ENCODE data around the gene MRPL34.
"Not testable (repeated sequence)": the region's sequence is repeated elsewhere in the genome, so short reads cannot be mapped to it uniquely, and the experiment has no call there.

Gene MRPL34

GRCh38 chr19:17285415-17286135, 20.1 kb upstream of the MRPL34 start:
- DNase-seq (ENCODE audit: low read depth in 1 of 2, low spot score in 1 of 2): no peak

GRCh38 chr19:17286263-17286662, 19.4 kb upstream of the MRPL34 start:
- no peak for DNase-seq (ENCODE audit: low read depth in 1 of 2, low spot score in 1 of 2)

GRCh38 chr19:17286752-17287151, 18.9 kb upstream of the MRPL34 start:
- no peak for DNase-seq (ENCODE audit: low read depth in 1 of 2, low spot score in 1 of 2)

- peak in 1 of 2 donors; percentile 27 for DNase-seq (ENCODE audit: low read depth in 1 of 2, low spot score in 1 of 2)
These were observed 16.2 kb upstream of the MRPL34 start for GRCh38 chr19:17289489-17289888.

GRCh38 chr19:17292301-17293074, 13.2 kb upstream of the MRPL34 start:
- peak; percentile 55 to 80 for DNase-seq (ENCODE audit: low read depth in 1 of 2, low spot score in 1 of 2)

GRCh38 chr19:17293605-17294004, 12.1 kb upstream of the MRPL34 start:
- no peak for DNase-seq (ENCODE audit: low read depth in 1 of 2, low spot score in 1 of 2)

GRCh38 chr19:17294051-17294891, 11.4 kb upstream of the MRPL34 start:
- peak in 1 of 2 donors; percentile 43 for DNase-seq (ENCODE audit: low read depth in 1 of 2, low spot score in 1 of 2)

- not testable (repeated sequence) for DNase-seq (ENCODE audit: low read depth in 1 of 2, low spot score in 1 of 2)
These were observed 10.1 kb upstream of the MRPL34 start for GRCh38 chr19:17295551-17295950.

GRCh38 chr19:17296273-17296672, 9.4 kb upstream of the MRPL34 start:
- DNase-seq (ENCODE audit: low read depth in 1 of 2, low spot score in 1 of 2): no peak

GRCh38 chr19:17296976-17297375, 8.7 kb upstream of the MRPL34 start:
- no peak for DNase-seq (ENCODE audit: low read depth in 1 of 2, low spot score in 1 of 2)

GRCh38 chr19:17300992-17301619, 4.6 kb upstream of the MRPL34 start:
- no peak for DNase-seq (ENCODE audit: low read depth in 1 of 2, low spot score in 1 of 2)

GRCh38 chr19:17302391-17303166, 3.1 kb upstream of the MRPL34 start:
- DNase-seq (ENCODE audit: low read depth in 1 of 2, low spot score in 1 of 2): peak in 1 of 2 donors; percentile 17

- peak; percentile 85 to 87 for DNase-seq (ENCODE audit: low read depth in 1 of 2, low spot score in 1 of 2)
These were observed 2.3 kb upstream of the MRPL34 start, which contains the start of gene ABHD8 for GRCh38 chr19:17303167-17303939. TSS of gene ABHD8 (minus strand) at chr19:17303425. CDS start at chr19:17301616, 1,809 bp downstream.

- DNase-seq (ENCODE audit: low read depth in 1 of 2, low spot score in 1 of 2): no peak
These were observed 1.8 kb upstream of the MRPL34 start for GRCh38 chr19:17303940-17304267.

GRCh38 chr19:17304386-17305215, 1.1 kb upstream of the MRPL34 start:
- no peak for DNase-seq (ENCODE audit: low read depth in 1 of 2, low spot score in 1 of 2)

- no peak for DNase-seq (ENCODE audit: low read depth in 1 of 2, low spot score in 1 of 2)
These were observed 506 bp upstream of the MRPL34 start for GRCh38 chr19:17305216-17305516.

- no peak for DNase-seq (ENCODE audit: low read depth in 1 of 2, low spot score in 1 of 2)
These were observed 628 bp downstream of the MRPL34 start for GRCh38 chr19:17306285-17306714.

GRCh38 chr19:17307876-17308377, 2.3 kb downstream of the MRPL34 start:
- no peak for DNase-seq (ENCODE audit: low read depth in 1 of 2, low spot score in 1 of 2)
